Stimulated activated naive CD8-positive, alpha-beta T cell treated with anti-CD3 and anti-CD28 coated beads, Interleukin-15, Interleukin-2, amounts not matched to agents 100 U/mL and 50 U/mL, for 24 hours (primary cell): ENCODE data around the gene PARP9.
A peak's percentile ranks its signal among the peaks of the same experiment; 100 is the strongest.
"Not testable (repeated sequence)": the region's sequence is repeated elsewhere in the genome, so short reads cannot be mapped to it uniquely, and the experiment has no call there.

Experiments used
- ATAC-seq: fragments of 150-1000 bp; cut with Tn5 transposase; one replicate; pipeline ENCODE4 v1.10.0; 2021
- DNase-seq: peaks from one replicate; pipeline ENCODE4 v3.0.0; 2021

The PARP9 gene

DNA sequence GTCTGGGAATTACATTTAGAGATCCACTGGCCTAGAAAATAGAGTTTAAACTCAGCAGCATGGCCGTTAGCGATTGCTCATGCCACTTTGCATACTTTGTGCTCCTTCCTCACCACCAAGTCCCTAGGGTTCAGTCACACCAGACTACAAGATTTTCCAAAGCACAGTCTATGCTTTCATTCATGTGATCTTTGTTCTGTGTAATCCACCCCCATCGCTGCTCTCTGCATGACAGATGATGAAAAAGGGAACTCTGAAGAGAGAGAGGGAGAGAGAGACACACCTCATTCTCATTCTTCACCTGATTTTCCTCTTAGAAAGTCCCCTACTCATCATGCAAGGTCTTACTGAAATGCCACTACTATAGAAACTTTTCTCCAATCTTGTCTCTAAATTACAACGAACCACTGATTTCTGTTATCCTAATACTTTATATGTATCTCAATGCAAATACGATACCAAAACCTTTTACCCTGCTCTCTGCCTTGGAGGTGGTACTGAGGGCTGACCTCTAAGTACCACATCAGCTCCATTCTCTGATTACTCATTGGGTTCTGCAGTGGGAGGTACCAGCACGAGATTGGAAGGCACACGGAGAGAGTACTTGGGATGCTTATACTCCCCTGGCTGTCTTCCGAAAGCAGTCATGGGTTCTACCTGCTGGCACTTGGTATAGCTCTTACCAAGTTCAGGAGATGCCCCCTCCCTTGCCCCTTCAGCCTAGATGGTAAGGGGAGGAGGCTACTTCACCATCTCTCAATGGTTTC is 12.3 kb upstream of the PARP9 start:
- DNase-seq = peak; percentile 66
- peak; percentile 93 for ATAC-seq

DNA sequence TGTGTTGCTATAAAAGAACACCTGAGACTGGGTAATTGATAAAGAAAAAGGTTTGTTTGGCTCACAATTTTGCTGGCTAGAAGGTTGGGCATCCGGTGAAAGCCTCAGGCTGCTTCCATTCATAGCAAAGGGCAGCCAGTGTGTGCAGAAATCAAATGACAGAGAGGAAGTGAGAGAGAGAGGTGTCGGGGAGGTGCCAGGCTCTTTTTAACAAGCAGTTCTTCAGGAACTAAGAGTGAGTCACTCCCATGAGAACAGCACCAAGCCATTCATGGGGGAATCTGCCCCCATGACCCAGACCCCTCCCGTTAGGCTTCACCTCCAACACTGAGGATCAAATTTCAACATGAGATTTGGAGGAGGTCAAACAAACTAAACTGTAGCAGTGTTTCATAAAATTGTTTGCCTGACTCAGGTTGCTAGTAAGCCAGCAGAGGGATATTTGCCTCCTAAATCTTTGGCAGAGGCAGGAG is 8.9 kb upstream of the PARP9 start:
- DNase-seq = peak; percentile 42

DNA sequence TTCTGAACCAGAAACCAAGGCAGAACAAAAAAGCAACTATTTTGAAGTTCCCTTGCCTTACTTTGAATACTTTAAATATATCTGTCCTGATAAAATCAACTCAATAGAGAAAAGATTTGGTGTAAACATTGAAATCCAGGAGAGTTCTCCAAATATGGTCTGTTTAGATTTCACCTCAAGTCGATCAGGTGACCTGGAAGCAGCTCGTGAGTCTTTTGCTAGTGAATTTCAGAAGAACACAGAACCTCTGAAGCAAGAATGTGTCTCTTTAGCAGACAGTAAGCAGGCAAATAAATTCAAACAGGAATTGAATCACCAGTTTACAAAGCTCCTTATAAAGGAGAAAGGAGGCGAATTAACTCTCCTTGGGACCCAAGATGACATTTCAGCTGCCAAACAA is 4.7 kb upstream of the PARP9 start:
- ATAC-seq (no peak), DNase-seq (no peak)

More for the DNA sequence above, 8.9 kb upstream of the PARP9 start:
- peak; percentile 37 for ATAC-seq

DNA sequence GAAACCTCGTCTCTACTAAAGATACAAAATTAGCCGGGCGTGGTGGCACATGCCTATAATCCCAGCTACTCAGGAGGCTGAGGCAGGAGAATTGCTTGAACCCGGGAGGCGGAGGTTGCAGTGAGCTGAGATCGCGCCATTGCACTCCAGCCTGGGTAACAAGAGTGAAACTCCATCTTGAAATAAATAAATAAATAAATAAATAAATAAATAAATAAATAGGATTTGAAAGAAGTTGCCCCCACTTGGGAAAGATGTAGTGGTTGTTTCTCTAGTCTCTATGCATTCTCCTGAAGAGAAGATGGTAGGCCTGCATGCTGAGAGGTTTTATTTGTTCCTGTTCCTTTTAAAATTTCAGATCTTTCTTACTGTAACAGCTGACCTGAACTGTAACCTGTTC is 4.0 kb upstream of the PARP9 start:
- DNase-seq, ATAC-seq: not testable (repeated sequence)

DNA sequence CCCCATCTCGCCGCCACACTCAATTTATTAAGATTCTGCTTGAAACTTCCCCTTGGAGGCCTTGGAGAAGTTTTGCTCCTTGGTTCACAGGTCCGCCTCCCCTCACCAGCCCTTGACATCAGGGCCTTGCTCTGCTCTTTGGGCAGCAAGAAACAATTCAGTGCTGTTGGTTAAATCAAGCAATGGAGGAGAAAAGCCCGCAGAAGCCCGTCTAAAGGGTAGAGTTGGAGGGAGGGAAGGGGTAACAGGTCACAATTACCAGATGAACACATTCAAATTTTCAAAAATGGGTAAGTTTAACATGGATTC is 429 bp downstream of the PARP9 start:
- DNase-seq (peak; percentile 27), ATAC-seq (no peak)

DNA sequence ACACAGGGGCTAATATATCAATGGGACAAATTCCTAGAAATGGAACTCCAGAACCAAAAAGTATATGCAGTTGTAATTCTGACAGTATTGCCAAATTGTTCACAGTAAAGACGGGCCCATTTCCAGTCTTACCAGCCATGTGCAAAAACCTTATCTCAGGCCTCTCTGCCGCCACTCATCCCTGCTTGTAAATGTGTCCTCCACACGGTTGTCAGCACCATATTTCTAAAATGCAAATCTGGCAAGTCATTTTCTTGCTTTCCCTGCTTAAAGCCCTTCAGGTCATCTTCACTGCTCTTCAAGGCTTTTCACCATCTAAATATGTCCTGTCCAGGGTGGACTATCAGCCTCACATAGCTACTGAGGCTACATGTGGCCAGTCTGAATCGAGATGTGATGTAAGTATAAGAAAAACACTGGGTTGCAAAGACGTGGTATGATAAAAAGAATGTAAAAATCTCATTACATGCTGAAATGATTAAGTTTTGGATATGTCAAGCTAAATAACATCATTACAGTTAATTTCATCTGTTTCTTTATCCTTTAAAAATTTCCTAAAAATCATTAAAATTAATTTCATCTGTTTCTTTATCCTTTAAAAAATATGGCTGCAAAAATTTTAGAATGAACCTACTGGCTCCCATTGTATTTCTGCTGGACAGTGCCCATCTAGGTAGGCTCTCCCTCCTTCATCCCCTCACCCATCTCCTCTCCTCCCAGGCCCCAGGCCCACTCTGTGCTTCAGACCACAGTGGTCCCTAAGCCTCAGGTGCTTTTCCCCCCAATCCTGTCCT is 980 bp downstream of the PARP9 start:
- DNase-seq (no peak), ATAC-seq (no peak)

DNA sequence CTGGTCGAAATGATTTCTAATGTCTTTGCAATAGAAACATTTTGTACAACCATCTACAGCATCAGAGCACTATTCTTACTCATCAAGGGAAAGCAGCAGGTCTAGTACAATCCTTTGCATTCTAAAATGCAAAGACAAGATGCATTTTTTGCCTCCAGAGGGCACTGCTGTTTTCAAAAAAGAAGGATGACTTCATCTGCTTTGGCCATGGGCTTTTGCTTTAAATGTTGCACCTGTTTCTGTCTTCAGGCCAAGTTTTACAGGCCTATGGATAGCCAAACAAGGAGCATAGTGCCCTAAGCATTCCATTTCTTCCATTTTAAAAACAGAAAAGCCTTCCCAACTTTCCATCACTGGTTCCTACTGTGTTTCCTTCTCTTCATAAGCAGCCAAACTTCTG is 3.4 kb downstream of the PARP9 start:
- DNase-seq (peak; percentile 55), ATAC-seq (peak; percentile 35)

DNA sequence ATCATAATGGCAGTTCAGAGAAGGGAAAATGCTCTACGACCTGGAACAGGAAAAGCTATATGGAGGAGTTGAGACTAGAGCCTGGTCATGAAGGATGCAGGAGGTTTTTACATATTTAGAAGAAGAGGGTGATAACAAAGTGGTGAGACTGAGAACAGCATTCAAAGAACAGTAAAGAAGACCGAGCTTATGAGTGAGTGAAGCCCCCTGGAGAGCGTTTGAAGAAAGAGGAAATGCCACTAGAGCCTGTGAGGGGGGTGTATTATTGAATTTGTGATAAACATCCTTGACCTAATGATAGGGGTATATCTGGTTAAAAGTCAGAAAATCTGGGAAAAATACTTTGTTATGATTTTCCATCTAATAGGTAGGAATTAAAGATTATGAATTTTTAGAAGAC is 4.2 kb downstream of the PARP9 start:
- no peak for DNase-seq
- no peak for ATAC-seq

DNA sequence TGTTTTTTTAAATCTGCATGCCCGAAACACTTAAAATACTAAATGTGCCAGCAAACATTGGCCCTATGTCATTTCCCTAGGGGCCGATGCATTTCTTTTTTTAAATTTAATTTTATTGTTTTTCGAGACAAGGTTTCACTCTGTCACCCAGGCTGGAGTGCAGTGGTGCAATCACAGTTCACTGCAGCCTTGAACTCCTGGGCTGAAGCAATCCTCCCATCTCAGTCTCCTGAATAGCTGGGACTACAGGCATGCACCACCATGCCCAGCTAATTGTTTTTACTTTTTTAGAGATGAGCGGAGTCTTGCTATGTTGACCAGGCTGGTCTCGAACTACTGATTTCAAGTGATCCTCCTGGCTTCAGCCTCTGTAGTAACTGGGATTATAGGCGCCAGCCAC is 5.5 kb downstream of the PARP9 start:
- ATAC-seq (no peak), DNase-seq (no peak)

DNA sequence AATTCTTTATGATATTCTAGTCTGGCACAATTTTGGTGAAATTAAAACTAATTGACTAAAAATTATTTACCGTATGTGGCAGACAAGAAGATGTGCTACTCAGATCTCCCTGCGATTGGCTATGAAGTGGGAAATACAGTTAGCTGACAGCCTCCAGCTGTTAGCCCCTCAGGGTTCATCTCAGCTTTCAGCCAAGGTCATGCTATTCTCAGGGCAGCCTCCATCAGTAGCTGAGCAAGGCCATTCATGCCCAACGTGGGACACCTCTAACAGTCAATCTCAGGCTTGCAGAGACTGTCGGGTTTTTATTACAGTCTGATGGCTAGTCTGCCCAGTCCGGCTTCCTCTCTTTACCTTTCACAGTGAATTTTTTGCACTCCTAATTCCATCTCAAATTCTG is 6.7 kb downstream of the PARP9 start:
- no peak for DNase-seq
- ATAC-seq = no peak

DNA sequence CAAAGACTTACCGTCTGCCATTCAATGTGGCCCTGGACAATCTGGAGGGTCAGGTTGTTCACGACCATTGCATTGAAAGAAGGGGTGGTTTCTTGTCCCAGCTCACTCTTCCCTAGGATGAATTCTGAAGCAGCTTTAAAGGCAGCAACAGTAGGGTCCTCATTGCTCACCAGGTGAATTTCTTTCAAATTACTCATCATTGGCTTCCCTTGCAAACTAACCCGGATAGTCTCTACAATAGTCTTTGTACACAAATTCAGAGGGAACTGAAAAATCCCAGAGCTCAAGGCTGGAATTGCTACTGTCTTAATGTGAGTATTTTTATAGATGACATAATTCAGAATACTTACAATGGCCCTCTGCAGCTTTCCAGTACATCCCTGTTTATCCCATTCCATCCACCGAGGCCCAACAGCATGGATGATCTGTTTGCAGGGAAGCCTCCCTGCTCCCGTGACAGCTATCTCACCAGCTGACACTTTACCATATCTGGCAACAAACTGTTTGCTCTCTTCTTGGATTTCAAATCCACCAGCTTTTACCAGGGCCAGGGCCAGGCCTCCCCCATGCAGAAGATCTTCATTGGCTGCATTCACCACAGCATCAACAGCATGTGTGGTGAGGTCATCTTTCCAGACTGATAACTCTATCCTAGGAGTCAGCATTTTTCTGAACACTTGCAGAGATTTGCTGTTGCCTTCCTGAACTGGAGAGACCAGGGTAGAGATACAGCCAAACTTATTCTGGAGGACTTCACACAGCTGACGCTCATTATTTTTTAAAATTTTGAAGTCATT is 8.6 kb downstream of the PARP9 start:
- ATAC-seq = no peak

DNA sequence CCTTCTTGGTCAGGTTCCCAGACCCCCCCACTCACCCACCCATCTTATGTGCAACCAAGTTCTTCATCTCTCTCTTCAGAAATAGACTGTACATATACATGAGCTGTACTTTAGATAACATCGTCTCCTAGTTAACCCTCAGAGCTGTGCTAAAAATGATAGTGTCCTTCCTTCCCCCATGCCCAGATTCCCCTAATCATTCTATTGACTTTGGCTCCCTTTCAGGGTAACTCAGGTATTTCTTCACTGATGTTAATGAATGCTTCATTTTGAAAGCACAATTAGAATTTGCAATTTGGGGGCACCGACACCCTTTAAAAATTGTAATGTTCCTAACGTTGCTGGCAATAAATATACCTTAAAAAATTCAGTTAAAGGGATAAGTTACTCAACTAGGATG is 10.9 kb downstream of the PARP9 start:
- ATAC-seq (no peak), DNase-seq (no peak)

More for the DNA sequence above, 8.6 kb downstream of the PARP9 start:
- DNase-seq = no peak

DNA sequence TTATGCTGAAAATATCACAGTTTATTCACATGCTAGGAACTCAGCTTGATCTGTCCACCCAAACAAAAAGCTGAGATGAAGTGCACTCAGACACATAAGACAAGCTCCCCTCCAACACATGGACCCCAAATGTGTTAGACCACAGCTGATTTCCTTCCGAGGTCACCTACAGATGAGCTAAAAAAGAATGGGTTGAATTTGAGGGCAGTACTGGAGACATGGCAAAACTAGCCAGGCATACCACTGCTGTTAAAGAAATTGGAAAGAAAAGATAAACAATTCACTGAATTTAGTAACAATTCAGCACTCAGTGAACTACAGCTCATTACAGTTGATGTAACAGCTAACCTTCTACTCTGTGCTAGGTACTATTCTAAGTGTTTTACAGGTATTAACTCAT is 15.5 kb downstream of the PARP9 start:
- no peak for ATAC-seq
- no peak for DNase-seq

DNA sequence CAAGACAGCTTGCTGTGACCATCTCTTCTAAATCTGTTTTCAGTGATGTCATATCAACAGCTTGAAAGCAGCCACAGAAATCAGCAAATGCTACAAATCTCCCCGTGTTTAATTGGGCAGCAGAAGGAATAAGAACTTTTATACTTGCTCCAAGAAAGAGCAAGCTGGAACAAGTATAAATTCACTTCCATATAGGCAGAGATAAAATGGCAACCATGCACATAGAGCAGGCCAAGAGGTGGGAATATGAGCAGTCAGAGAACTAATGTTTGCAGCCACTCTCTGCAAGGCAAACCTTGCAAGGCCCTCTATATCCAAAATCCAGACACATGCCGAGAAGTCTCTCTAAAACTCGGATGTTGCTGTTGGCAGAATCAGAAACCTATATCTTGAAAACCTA is 16.0 kb downstream of the PARP9 start:
- DNase-seq (no peak), ATAC-seq (no peak)

DNA sequence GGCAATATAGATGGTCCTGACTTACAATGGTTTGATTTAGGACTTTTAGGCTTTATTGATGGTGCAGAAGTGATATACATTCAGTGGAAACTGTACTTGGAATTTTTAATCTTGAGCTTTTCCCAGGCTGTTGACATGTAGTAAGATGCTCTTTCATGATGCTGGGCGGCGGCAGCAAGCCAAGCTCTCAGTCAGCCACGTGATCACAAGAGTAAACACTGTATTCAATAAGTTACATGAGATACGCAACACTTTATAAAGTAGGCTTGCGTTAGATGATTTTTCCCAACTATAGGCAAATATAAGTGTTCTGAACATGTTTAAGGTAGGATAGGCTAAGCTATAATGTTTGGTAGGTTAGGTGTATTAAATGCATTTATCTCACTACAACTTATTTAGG is 17.9 kb downstream of the PARP9 start:
- ATAC-seq (no peak), DNase-seq (no peak)

DNA sequence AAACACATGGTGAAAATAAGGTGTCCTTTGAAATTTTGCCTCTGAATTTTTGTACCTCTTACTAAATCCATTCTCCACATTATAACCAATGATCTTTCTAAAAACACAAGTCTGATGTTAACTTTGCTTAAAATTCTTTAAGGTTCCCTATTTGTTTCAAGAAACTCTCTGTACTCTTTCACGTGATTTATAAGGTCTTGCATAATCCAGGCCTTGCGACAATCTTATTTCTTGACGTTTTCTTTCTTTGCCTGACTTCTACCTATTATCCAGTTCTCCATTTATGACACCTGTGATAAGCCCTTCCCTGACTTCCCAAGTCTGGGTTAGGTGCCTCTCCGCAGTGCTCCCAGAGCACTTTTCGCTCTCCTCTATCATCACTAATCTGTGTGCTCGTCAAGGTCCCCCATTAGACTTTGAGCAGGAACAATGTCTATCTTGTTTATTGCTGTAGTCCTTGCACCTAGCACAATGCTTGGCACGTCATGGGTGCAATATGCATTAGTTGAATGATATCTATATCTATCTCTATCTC is 25.1 kb downstream of the PARP9 start:
- ATAC-seq (no peak), DNase-seq (no peak)

DNA sequence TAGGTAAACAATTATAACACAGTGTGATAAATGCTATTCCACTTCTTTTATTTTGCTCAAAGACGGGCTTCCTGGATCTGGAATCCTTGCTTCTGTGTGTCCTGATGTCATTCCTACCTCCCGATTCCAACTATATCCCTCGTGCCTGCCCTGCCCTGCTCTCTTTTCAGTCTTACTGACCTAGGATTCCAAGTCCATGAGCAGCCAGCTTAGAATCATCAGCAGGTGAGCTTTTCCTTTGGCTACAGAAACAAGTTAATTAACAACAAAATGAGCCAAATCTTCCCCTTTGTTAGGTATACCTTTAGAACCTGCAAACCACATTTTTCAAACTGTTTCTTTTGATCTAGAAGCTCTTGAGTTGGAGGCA is 27.5 kb downstream of the PARP9 start:
- no peak for ATAC-seq
- DNase-seq = no peak

DNA sequence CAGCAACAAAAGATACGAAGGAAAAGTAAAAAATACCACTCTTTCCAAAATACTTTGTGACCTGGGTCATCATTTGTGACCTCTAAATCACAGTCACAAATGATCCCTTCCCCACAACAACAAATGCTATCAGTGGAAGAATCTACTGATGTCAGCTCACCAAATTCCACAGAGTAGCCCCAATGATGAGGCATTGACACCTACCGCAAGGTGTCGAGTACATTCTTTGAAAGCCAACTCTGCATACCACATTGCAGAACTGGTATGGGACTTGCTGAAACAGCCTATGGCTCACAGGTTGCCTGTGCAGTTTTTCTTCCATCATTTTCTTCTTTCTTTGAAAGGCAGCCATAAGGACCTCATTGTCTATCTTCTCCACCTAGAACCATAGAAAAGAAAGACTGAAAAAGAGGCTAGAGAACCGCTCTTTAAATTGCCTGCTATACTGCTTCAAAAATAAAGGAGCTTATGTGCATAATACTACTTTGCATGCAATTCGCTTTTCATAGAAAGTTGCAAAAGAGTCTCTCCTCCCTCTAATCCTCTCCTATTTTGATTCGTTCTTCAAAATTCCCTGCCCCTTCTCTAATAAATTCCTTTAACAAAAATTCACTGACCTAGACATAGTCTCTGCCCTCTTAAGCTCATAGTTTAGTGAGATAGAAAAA is 28.0 kb downstream of the PARP9 start:
- no peak for ATAC-seq

DNA sequence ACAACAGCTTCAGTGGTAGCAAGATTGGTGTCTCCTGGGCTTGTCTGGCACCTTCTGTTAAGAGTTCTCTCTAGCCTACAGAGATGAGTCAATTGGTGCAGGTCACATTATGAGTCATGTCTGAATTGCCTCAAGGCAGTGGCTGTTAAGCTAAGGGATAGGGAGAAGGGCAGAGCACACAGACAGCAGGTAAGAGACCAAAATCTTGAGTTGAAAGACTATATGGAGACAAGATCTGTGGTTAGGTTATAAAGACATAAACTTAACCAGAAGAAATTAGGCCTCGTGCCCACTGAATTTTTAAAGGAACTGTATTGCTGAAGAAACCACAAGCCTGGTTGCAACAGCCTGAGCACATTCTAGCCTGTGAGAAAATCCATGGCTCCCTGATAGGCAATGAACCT is 30.2 kb downstream of the PARP9 start:
- ATAC-seq = peak; percentile 100
- peak; percentile 46 for DNase-seq

More for the DNA sequence above, 28.0 kb downstream of the PARP9 start:
- DNase-seq = no peak

DNA sequence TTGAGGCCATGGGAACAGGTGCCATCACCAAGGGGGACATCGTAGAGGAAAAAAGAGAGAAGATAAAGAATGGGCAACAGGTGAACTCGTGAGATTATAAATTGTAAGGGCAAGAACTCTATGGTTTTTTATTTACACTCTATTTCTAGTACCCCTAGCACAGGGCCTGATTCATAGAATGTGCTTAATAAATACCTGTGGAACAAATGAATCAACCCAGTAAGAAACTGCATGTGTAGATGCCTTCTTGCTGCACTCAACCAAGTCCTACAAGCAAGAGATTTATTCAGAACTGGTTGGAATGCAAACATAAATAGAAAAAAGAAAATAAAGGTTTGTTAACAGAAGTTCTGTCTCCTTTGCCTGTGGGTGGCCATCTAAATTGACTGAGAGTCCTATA is 30.6 kb downstream of the PARP9 start:
- ATAC-seq = no peak
- no peak for DNase-seq

DNA sequence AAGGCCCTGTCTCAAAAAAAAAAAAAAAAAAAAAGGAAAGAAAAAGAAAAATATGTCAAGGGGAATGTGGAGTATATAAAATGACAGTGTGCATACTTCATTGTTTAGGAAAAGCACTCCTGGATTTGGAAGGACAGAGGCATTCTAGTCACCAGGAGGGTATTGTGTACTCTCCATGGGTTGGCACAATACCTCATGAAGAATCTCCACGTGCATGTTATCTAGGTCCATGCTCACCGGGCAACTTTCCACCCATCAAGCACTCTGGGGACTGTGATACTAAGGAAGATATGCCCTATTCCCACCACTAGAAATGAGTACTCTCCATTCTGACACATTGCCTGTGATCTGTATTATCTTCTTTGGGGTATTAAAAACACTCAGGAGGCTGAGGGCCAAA is 33.9 kb downstream of the PARP9 start:
- ATAC-seq = no peak
- no peak for DNase-seq

DNA sequence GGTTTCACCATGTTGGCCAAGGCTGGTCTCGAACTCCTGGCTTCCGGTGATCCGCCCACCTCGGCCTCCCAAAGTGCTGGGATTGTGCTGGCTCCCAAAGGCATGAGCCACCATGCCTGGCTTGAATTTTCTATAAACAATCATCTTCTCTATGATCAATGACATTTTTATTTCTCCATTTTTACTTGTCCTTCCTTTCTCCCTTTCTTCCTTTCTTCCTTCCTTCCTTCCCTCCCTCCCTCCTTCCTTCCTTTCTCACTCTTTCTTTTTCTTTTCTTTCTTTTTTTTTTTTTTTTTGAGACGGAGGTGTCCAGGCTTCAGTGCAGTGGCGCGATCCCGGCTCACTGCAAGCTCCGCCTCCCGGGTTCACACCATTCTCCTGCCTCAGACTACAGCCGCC is 40.8 kb downstream of the PARP9 start:
- ATAC-seq = no peak

More for the DNA sequence above, 40.8 kb downstream of the PARP9 start:
- no peak for DNase-seq
